Measurements from ENCODE around the gene UBXN7. TPM values are rescaled to one million over a fixed set of nuclear protein-coding genes. Genes with fewer than 3 reads are reported as not detected.
"Not testable (repeated sequence)": the region's sequence is repeated elsewhere in the genome, so short reads cannot be mapped to it uniquely, and the experiment has no call there.

UBXN7 gene
- total RNA-seq, 1 experiment from 2014 or later, result 62.7 TPM

DNA sequence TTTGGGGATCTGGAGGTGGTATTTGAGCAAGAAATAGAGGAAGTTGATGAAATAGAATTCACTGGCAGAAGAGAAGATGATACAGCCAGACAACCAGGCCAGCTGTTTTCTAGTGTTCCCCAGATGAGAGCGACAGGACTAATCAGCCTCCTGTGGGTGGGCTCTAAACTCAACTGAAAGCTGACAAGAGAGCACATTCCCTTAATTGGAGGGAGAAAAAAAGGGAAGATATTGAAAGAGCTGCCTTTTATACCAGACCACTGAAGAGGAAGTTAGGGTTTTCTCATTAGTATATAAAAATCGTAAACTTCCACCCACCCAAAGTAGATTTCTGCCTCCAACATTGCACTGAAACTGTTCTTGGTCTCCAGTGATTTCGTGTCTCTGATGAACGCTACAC lies 87.6 kb downstream of the UBXN7 start:
- H3K27ac Mint-ChIP-seq (ENCODE audit: unreplicated experiment), result no peak overlapping the region
- POLR2A ChIA-PET, result no interaction called here
- Histone ChIP-seq H3K9me3 (no peaks in the 10 kb centered on the region), H3K27me3 (replicated peaks; ENCODE audit: control insufficient read depth, insufficient read depth, low read length) (no peaks in the 10 kb centered on the region), H3K36me3 (ENCODE audit: control insufficient read depth, insufficient read depth, low read length) (no peaks in the 10 kb centered on the region), H3K4me1 (peaks cover 6% of the 10 kb centered on the region), H3K4me3 (ENCODE audit: low read depth, low read length) (no peak overlapping the region)
- DNase-seq, result no peak
- no TSS peak for BruUV-seq (replicated peaks)
- peaks cover 17% of the 10 kb centered on the region for H3K4me1 Mint-ChIP-seq (ENCODE audit: low read depth, unreplicated experiment)
- peaks cover 11% of the 10 kb centered on the region for H3K9me3 Mint-ChIP-seq (ENCODE audit: unreplicated experiment)
- no peaks in the 10 kb centered on the region for H3K27me3 Mint-ChIP-seq (ENCODE audit: insufficient read depth, unreplicated experiment)
- TF ChIP-seq, protein P1, sequence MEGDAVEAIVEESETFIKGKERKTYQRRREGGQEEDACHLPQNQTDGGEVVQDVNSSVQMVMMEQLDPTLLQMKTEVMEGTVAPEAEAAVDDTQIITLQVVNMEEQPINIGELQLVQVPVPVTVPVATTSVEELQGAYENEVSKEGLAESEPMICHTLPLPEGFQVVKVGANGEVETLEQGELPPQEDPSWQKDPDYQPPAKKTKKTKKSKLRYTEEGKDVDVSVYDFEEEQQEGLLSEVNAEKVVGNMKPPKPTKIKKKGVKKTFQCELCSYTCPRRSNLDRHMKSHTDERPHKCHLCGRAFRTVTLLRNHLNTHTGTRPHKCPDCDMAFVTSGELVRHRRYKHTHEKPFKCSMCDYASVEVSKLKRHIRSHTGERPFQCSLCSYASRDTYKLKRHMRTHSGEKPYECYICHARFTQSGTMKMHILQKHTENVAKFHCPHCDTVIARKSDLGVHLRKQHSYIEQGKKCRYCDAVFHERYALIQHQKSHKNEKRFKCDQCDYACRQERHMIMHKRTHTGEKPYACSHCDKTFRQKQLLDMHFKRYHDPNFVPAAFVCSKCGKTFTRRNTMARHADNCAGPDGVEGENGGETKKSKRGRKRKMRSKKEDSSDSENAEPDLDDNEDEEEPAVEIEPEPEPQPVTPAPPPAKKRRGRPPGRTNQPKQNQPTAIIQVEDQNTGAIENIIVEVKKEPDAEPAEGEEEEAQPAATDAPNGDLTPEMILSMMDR (IDR thresholded peaks at IDR 0.05; ENCODE audit: insufficient read depth in 1 of 2, low read depth in 1 of 2, low read length in 1 of 2, severe bottlenecking in 1 of 2, unreplicated experiment in 1 of 2), result no peak
- CTCF ChIA-PET, result no interaction called here
- intact Hi-C loops (cut with micrococcal nuclease; ENCODE audit: unreplicated experiment), result no loop called here
- no peak overlapping the region for H3K4me3 Mint-ChIP-seq (ENCODE audit: unreplicated experiment)
- peaks cover 30% of the 10 kb centered on the region for H3K36me3 Mint-ChIP-seq (ENCODE audit: insufficient read depth, unreplicated experiment)

DNA sequence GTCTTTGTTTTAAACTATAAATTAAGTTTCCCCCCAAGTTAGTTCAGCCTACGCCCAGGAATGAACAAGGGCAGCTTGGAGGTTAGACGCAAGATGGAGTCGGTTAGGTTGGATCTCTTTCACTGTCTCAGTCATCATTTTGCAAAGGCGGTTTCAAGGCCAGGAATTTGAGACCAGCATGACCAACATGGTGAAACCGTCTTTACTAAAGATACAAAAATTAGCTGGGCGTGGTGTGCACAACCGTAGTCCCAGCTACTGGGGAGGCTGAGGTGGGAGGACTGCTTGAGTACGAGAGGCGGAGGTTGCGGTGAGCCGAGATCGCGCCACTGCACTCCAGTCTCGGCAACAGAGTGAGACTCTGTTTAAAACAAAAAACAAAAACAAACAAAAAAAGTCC lies 88.3 kb downstream of the UBXN7 start:
- POLR2A ChIA-PET, result not testable (repeated sequence)

DNA sequence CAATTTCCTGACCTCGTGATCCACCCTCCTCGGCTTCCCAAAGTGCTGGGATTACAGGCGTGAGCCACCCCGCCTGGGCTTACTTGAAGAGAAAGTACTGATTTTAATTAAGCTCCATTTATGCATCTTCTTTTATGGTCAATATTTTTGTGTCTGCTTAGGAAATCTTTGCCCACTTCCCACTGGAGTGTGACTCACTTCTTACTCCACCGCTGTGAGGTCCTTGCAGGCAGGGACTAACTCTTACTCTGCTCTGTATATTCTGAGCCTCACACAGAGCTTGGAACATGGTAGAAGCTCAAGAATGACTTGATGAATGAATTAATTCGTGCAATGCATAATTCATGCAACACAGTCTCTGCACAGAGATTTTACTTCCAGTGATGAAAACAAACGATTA lies 91.1 kb downstream of the UBXN7 start:
- TF ChIP-seq, protein P1 (IDR thresholded peaks at IDR 0.05; ENCODE audit: insufficient read depth in 1 of 2, low read depth in 1 of 2, low read length in 1 of 2, severe bottlenecking in 1 of 2, unreplicated experiment in 1 of 2), result no peak
- Mint-ChIP-seq H3K36me3 (ENCODE audit: insufficient read depth, unreplicated experiment) (peaks cover 15% of the 10 kb centered on the region), H3K27me3 (ENCODE audit: insufficient read depth, unreplicated experiment) (no peaks in the 10 kb centered on the region), H3K27ac (ENCODE audit: unreplicated experiment) (no peak overlapping the region), H3K4me3 (ENCODE audit: unreplicated experiment) (no peak overlapping the region), H3K4me1 (ENCODE audit: low read depth, unreplicated experiment) (peaks cover 10% of the 10 kb centered on the region), H3K9me3 (ENCODE audit: unreplicated experiment) (peaks cover 10% of the 10 kb centered on the region)
- no peak for DNase-seq
- H3K27me3 ChIP-seq (replicated peaks; ENCODE audit: control insufficient read depth, insufficient read depth, low read length), result no peaks in the 10 kb centered on the region
- ChIA-PET CTCF (no interaction called here), POLR2A (no interaction called here)
- no peak overlapping the region for H3K4me3 ChIP-seq (ENCODE audit: low read depth, low read length)
- H3K4me1 ChIP-seq, result no peaks in the 10 kb centered on the region
- no peaks in the 10 kb centered on the region for H3K36me3 ChIP-seq (ENCODE audit: control insufficient read depth, insufficient read depth, low read length)
- no peaks in the 10 kb centered on the region for H3K9me3 ChIP-seq
- BruUV-seq (replicated peaks), result no TSS peak
- intact Hi-C loops (cut with micrococcal nuclease; ENCODE audit: unreplicated experiment), result no loop called here

More for the DNA sequence above, 88.3 kb downstream of the UBXN7 start:
- peaks cover 30% of the 10 kb centered on the region for H3K36me3 Mint-ChIP-seq (ENCODE audit: insufficient read depth, unreplicated experiment)
- BruUV-seq (replicated peaks); H3K36me3 ChIP-seq (ENCODE audit: control insufficient read depth, insufficient read depth, low read length); H3K4me3 ChIP-seq (ENCODE audit: low read depth, low read length); H3K27me3 ChIP-seq (replicated peaks; ENCODE audit: control insufficient read depth, insufficient read depth, low read length); H3K27me3 Mint-ChIP-seq (ENCODE audit: insufficient read depth, unreplicated experiment); CTCF ChIA-PET; DNase-seq; H3K9me3 ChIP-seq; intact Hi-C loops (cut with micrococcal nuclease; ENCODE audit: unreplicated experiment); H3K4me1 ChIP-seq; H3K4me3 Mint-ChIP-seq (ENCODE audit: unreplicated experiment); H3K27ac Mint-ChIP-seq (ENCODE audit: unreplicated experiment): not testable (repeated sequence)
- peaks cover 11% of the 10 kb centered on the region for H3K9me3 Mint-ChIP-seq (ENCODE audit: unreplicated experiment)
- H3K4me1 Mint-ChIP-seq (ENCODE audit: low read depth, unreplicated experiment), result peaks cover 17% of the 10 kb centered on the region

DNA sequence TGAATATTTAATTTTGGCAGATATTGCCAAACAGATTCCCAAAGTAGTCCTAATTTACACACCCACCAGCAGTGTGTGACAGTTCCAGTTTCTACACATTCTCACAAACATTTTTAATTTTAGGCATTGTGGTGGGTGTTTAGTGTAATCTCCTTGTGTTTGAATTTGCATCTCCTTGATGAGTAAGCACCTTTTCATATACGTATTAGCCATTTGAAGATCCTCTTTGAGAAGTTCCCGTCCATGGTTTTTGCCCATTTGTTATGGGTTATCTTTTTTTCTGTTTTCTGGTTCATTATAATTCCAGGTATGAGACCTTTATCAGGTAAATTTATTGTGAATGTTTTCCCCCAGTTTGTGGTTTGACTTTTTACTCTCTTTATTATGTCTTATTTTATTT lies 91.8 kb downstream of the UBXN7 start:
- peaks cover 3% of the 10 kb centered on the region for H3K9me3 Mint-ChIP-seq (ENCODE audit: unreplicated experiment)
- no TSS peak for BruUV-seq (replicated peaks)
- POLR2A ChIA-PET, result no interaction called here
- H3K36me3 Mint-ChIP-seq (ENCODE audit: insufficient read depth, unreplicated experiment), result peaks cover 9% of the 10 kb centered on the region
- no peaks in the 10 kb centered on the region for H3K27me3 ChIP-seq (replicated peaks; ENCODE audit: control insufficient read depth, insufficient read depth, low read length)
- no peaks in the 10 kb centered on the region for H3K4me1 ChIP-seq
- no peak overlapping the region for H3K4me3 Mint-ChIP-seq (ENCODE audit: unreplicated experiment)
- intact Hi-C loops (cut with micrococcal nuclease; ENCODE audit: unreplicated experiment), result no loop called here
- peaks cover 3% of the 10 kb centered on the region for H3K4me1 Mint-ChIP-seq (ENCODE audit: low read depth, unreplicated experiment)
- TF ChIP-seq, protein P1 (IDR thresholded peaks at IDR 0.05; ENCODE audit: insufficient read depth in 1 of 2, low read depth in 1 of 2, low read length in 1 of 2, severe bottlenecking in 1 of 2, unreplicated experiment in 1 of 2), result no peak
- H3K36me3 ChIP-seq (ENCODE audit: control insufficient read depth, insufficient read depth, low read length), result no peaks in the 10 kb centered on the region
- H3K4me3 ChIP-seq (ENCODE audit: low read depth, low read length), result no peak overlapping the region
- CTCF ChIA-PET, result no interaction called here
- H3K27ac Mint-ChIP-seq (ENCODE audit: unreplicated experiment), result no peak overlapping the region
- no peaks in the 10 kb centered on the region for H3K9me3 ChIP-seq
- no peak for DNase-seq
- no peaks in the 10 kb centered on the region for H3K27me3 Mint-ChIP-seq (ENCODE audit: insufficient read depth, unreplicated experiment)

All from Caco-2 (cell line).